ENCODE measurements around the gene OR2C3.

The OR2C3 gene

GRCh38 chr1:247552231-247552630 is 16.0 kb upstream of the OR2C3 start:
- Histone ChIP-seq H3K4me2 (no peak overlapping the region), H3K27me3 (ENCODE audit: insufficient read depth, low read depth) (no peaks in the 10 kb centered on the region), H3K4me3 (IDR thresholded peaks at IDR 0.05; ENCODE audit: insufficient read depth, low read depth, low read length) (no peak overlapping the region), H3K79me2 (ENCODE audit: insufficient read depth, low read depth) (no peaks in the 10 kb centered on the region), H3K9ac (no peak overlapping the region), H3K27ac (no peak overlapping the region), H3K4me1 (ENCODE audit: low read depth, poor library complexity, severe bottlenecking) (no peaks in the 10 kb centered on the region), H2AFZ (ENCODE audit: low read depth) (no peak overlapping the region), H3K36me3 (ENCODE audit: insufficient read depth) (no peaks in the 10 kb centered on the region), H4K20me1 (ENCODE audit: insufficient read depth) (no peaks in the 10 kb centered on the region)
- no peak for TF ChIP-seq CTCF (conservative IDR thresholded peaks at IDR 0.05; ENCODE audit: low read depth, low read length)

GRCh38 chr1:247551721-247552120 is 15.5 kb upstream of the OR2C3 start:
- H3K9ac ChIP-seq, result no peak overlapping the region
- no peak overlapping the region for H3K4me3 ChIP-seq (IDR thresholded peaks at IDR 0.05; ENCODE audit: insufficient read depth, low read depth, low read length)
- no peaks in the 10 kb centered on the region for H3K79me2 ChIP-seq (ENCODE audit: insufficient read depth, low read depth)
- H3K4me2 ChIP-seq, result no peak overlapping the region
- no peaks in the 10 kb centered on the region for H3K27me3 ChIP-seq (ENCODE audit: insufficient read depth, low read depth)
- H3K36me3 ChIP-seq (ENCODE audit: insufficient read depth), result no peaks in the 10 kb centered on the region
- H3K4me1 ChIP-seq (ENCODE audit: low read depth, poor library complexity, severe bottlenecking), result no peaks in the 10 kb centered on the region
- no peak for TF ChIP-seq CTCF (conservative IDR thresholded peaks at IDR 0.05; ENCODE audit: low read depth, low read length)
- H2AFZ ChIP-seq (ENCODE audit: low read depth), result no peak overlapping the region
- H4K20me1 ChIP-seq (ENCODE audit: insufficient read depth), result no peaks in the 10 kb centered on the region
- no peak overlapping the region for H3K27ac ChIP-seq

GRCh38 chr1:247548769-247549182 is 12.5 kb upstream of the OR2C3 start, which contains the start of gene GCSAML:
Gene GCSAML, plus strand, starts transcription at chr1:247549134. Its CDS starts 58 bp downstream, at chr1:247549192.
- no peaks in the 10 kb centered on the region for H4K20me1 ChIP-seq (ENCODE audit: insufficient read depth)
- no peak within 1 kb of the TSS for H2AFZ ChIP-seq (ENCODE audit: low read depth)
- TF ChIP-seq CTCF (conservative IDR thresholded peaks at IDR 0.05; ENCODE audit: low read depth, low read length), result no peak
- H3K36me3 ChIP-seq (ENCODE audit: insufficient read depth), result no peaks in the 10 kb centered on the region
- no peak within 1 kb of the TSS for H3K4me3 ChIP-seq (IDR thresholded peaks at IDR 0.05; ENCODE audit: insufficient read depth, low read depth, low read length)
- no peaks in the 10 kb centered on the region for H3K27me3 ChIP-seq (ENCODE audit: insufficient read depth, low read depth)
- no peak within 1 kb of the TSS for H3K27ac ChIP-seq
- no peaks in the 10 kb centered on the region for H3K79me2 ChIP-seq (ENCODE audit: insufficient read depth, low read depth)
- H3K4me1 ChIP-seq (ENCODE audit: low read depth, poor library complexity, severe bottlenecking), result no peaks in the 10 kb centered on the region
- no peak within 1 kb of the TSS for H3K4me2 ChIP-seq
- H3K9ac ChIP-seq, result no peak within 1 kb of the TSS

- H3K4me1 ChIP-seq (ENCODE audit: low read depth, poor library complexity, severe bottlenecking), result no peaks in the 10 kb centered on the region
Observed at GRCh38 chr1:247548092-247548491, 11.9 kb upstream of the OR2C3 start.

More at GRCh38 chr1:247548092-247548491, 11.9 kb upstream of the OR2C3 start:
- no peak overlapping the region for H3K27ac ChIP-seq
- no peak overlapping the region for H3K4me2 ChIP-seq
- H2AFZ ChIP-seq (ENCODE audit: low read depth), result no peak overlapping the region
- H3K27me3 ChIP-seq (ENCODE audit: insufficient read depth, low read depth), result no peaks in the 10 kb centered on the region
- H3K4me3 ChIP-seq (IDR thresholded peaks at IDR 0.05; ENCODE audit: insufficient read depth, low read depth, low read length), result no peak overlapping the region
- no peaks in the 10 kb centered on the region for H4K20me1 ChIP-seq (ENCODE audit: insufficient read depth)
- no peaks in the 10 kb centered on the region for H3K79me2 ChIP-seq (ENCODE audit: insufficient read depth, low read depth)
- TF ChIP-seq CTCF (conservative IDR thresholded peaks at IDR 0.05; ENCODE audit: low read depth, low read length), result no peak
- no peak overlapping the region for H3K9ac ChIP-seq
- H3K36me3 ChIP-seq (ENCODE audit: insufficient read depth), result no peaks in the 10 kb centered on the region

Measured in KMS-11 (cell line).